Loucy (cell line): ENCODE results near the gene RMRP.
A peak's percentile ranks its signal among the peaks of the same experiment; 100 is the strongest.

Experiments used
- H2AFZ ChIP-seq: fragments of 200-600 bp; sonication (generic); 2 replicates; pipeline ENCODE4 v1.6.0; 2016; ENCODE audit warnings: antibody characterized with exemption, mild to moderate bottlenecking, low read length, moderate library complexity
- H3F3A ChIP-seq: fragments of 200-600 bp; 2 replicates; pipeline ENCODE4 v1.6.0; 2016; ENCODE audit warnings: antibody characterized with exemption, low read depth, mild to moderate bottlenecking
- H3K27me3 ChIP-seq: fragments of 200-600 bp; sonication (generic); 2 replicates; pipeline ENCODE4 v1.6.1; 2014; ENCODE audit warnings: low read length, mild to moderate bottlenecking; ENCODE audit not compliant: insufficient read depth, poor library complexity, severe bottlenecking
- H3K36me3 ChIP-seq: fragments of 200-600 bp; sonication (generic); 2 replicates; pipeline ENCODE4 v1.6.1; 2016; ENCODE audit warnings: low read length; ENCODE audit not compliant: insufficient read depth
- H3K4me1 ChIP-seq: fragments of 200-600 bp; sonication (generic); 2 replicates; pipeline ENCODE4 v1.5.1; 2014; ENCODE audit warnings: low read length, mild to moderate bottlenecking; ENCODE audit not compliant: insufficient read depth, poor library complexity, severe bottlenecking
- H3K4me2 ChIP-seq: fragments of 200-600 bp; sonication (generic); 2 replicates; pipeline ENCODE4 v1.6.0; 2014; ENCODE audit warnings: antibody characterized with exemption, low read length, low read depth, mild to moderate bottlenecking; ENCODE audit not compliant: poor library complexity, severe bottlenecking
- H3K4me3 ChIP-seq: fragments of 200-600 bp; sonication (generic); 2 replicates; pipeline ENCODE4 v1.5.1; 2014; ENCODE audit warnings: low read length, mild to moderate bottlenecking, mixed read lengths; ENCODE audit not compliant: poor library complexity, severe bottlenecking
- H3K79me2 ChIP-seq: fragments of 200-600 bp; sonication (generic); 2 replicates; pipeline ENCODE4 v1.6.1; 2014; ENCODE audit warnings: low read length; ENCODE audit not compliant: insufficient read depth
- H3K9ac ChIP-seq: fragments of 200-600 bp; sonication (generic); 2 replicates; pipeline ENCODE4 v1.6.0; 2014; ENCODE audit warnings: mild to moderate bottlenecking, low read depth, low read length, moderate library complexity; ENCODE audit not compliant: poor library complexity, severe bottlenecking
- H3K9me2 ChIP-seq: fragments of 200-600 bp; sonication (generic); replicated peaks from 2 replicates; pipeline ENCODE4 v1.6.1; 2016; ENCODE audit warnings: low read depth, low read length, mixed read lengths
- H3K9me3 ChIP-seq: fragments of 200-600 bp; sonication (generic); 2 replicates; pipeline ENCODE4 v1.6.1; 2014; ENCODE audit warnings: mild to moderate bottlenecking, antibody characterized with exemption, low read length, low read depth; ENCODE audit not compliant: insufficient read depth
- H4K20me1 ChIP-seq: fragments of 200-600 bp; sonication (generic); 2 replicates; pipeline ENCODE4 v1.6.0; 2014; ENCODE audit warnings: antibody characterized with exemption, low read length, mild to moderate bottlenecking; ENCODE audit not compliant: insufficient read depth, poor library complexity, severe bottlenecking
- CTCF ChIP-seq: fragments of 200-600 bp; sonication (generic); conservative IDR thresholded peaks from 2 replicates; pipeline ENCODE4 v1.5.1; 2014; ENCODE audit warnings: mild to moderate bottlenecking, antibody characterized with exemption, low read length
- EZH2phosphoT487 ChIP-seq: fragments of 200-600 bp; IDR thresholded peaks from 2 replicates; pipeline ENCODE4 v1.6.1; 2018; ENCODE audit warnings: antibody characterized with exemption, mild to moderate bottlenecking, moderate library complexity, borderline replicate concordance

Gene RMRP

GRCh38 chr9:35660966-35661415, 3.2 kb upstream of the RMRP start:
- peak overlapping the region; percentile 87 for H3K4me2 ChIP-seq
- TF ChIP-seq CTCF (peak; percentile 53), EZH2phosphoT487 (no peak)

GRCh38 chr9:35659340-35659739, 1.5 kb upstream of the RMRP start:
- TF ChIP-seq EZH2phosphoT487: no peak
- TF ChIP-seq CTCF: no peak
- Histone ChIP-seq H4K20me1 (peaks cover 3% of the 10 kb centered on the region), H3K9me2 (no peaks in the 10 kb centered on the region), H3K4me3 (peak overlapping the region; percentile 82), H3F3A (0 out of 2 replicates have a peak, but pooled peaks cover 13% of the 10 kb centered on the region), H3K9me3 (no peaks in the 10 kb centered on the region), H3K4me1 (peaks cover 74% of the 10 kb centered on the region), H3K9ac (peak overlapping the region; percentile 77), H3K36me3 (no peaks in the 10 kb centered on the region; the same call in 1 of the 2 replicates), H3K27me3 (no peaks in the 10 kb centered on the region), H3K79me2 (peaks cover 54% of the 10 kb centered on the region), H2AFZ (no peak overlapping the region), H3K4me2 (peak overlapping the region; percentile 87)

More at GRCh38 chr9:35660966-35661415, 3.2 kb upstream of the RMRP start:
- 0 out of 2 replicates have a peak, but pooled peaks cover 16% of the 10 kb centered on the region for H3F3A ChIP-seq
- H3K36me3 ChIP-seq: no peaks in the 10 kb centered on the region; the same call in 1 of the 2 replicates
- H3K27me3 ChIP-seq: no peaks in the 10 kb centered on the region
- peak overlapping the region; percentile 87 for H3K4me3 ChIP-seq
- H3K4me1 ChIP-seq: peaks cover 81% of the 10 kb centered on the region
- H3K9ac ChIP-seq: peak overlapping the region; percentile 95
- peaks cover 3% of the 10 kb centered on the region for H4K20me1 ChIP-seq
- no peaks in the 10 kb centered on the region for H3K9me3 ChIP-seq
- H3K79me2 ChIP-seq: peaks cover 65% of the 10 kb centered on the region
- no peaks in the 10 kb centered on the region for H3K9me2 ChIP-seq
- H2AFZ ChIP-seq: no peak overlapping the region

- Histone ChIP-seq H3K9me3 (no peaks in the 10 kb centered on the region), H4K20me1 (peaks cover 3% of the 10 kb centered on the region), H3K4me1 (peaks cover 69% of the 10 kb centered on the region), H3K9ac (peak overlapping the region; percentile 77), H3K36me3 (no peaks in the 10 kb centered on the region; the same call in 1 of the 2 replicates), H2AFZ (peak overlapping the region; percentile 35; the same call in 1 of the 2 replicates), H3K4me3 (peak overlapping the region; percentile 82), H3K9me2 (no peaks in the 10 kb centered on the region), H3F3A (0 out of 2 replicates have a peak, but pooled peaks cover 8% of the 10 kb centered on the region), H3K4me2 (peak overlapping the region; percentile 87), H3K27me3 (no peaks in the 10 kb centered on the region), H3K79me2 (peaks cover 50% of the 10 kb centered on the region)
- TF ChIP-seq EZH2phosphoT487: no peak
- no peak for TF ChIP-seq CTCF
Measured at GRCh38 chr9:35658968-35659220, 1.1 kb upstream of the RMRP start.
